K562 (cell line): ENCODE measurements around the gene PTPRM. TPM values are rescaled to one million over a fixed set of nuclear protein-coding genes. Genes with fewer than 3 reads are reported as not detected.

Experiments used
- ATAC-seq: fragments of 200-7000 bp; cut with Tn5 transposase; 3 replicates; pipeline ENCODE4 v1.9.1; 2020; ENCODE audit warnings: moderate library complexity
- BruUV-seq: library from RNA; stranded (reverse); fragments of 400-500 nt; replicated peaks from 2 replicates; lab custom pipeline; 2021; lab: Mats Ljungman, UMichigan
- CTCF ChIA-PET: fragments of 300-600 bp; formaldehyde crosslinking; extraction: SDS; loops from one replicate; lab custom pipeline; 2021; ENCODE audit warnings: low intra/inter-chr PET ratio; lab: Yijun Ruan, JAX
- POLR2A ChIA-PET: fragments of 300-600, 350-650 bp; sonication (Branson Sonifier 250); formaldehyde crosslinking; extraction: SDS; loops from one replicate; lab custom pipeline; 2021; ENCODE audit warnings: antibody characterized with exemption, inconsistent platforms; lab: Yijun Ruan, JAX
- DNase-seq, 4 experiments: peaks; one replicate each; pipeline versions ENCODE4 v3.0.0 to v3.0.0-alpha.2; 2011 to 2018; ENCODE audit warnings: low spot score in 3 of 4, mixed read lengths in 3 of 4; ENCODE audit errors: extremely low read depth in 1 of 4
- FAIRE-seq: peaks from 2 replicates; lab custom pipeline; 2011; peaks lifted over from hg19 to GRCh38; lab: Jason Lieb, UNC
- H2AFZ ChIP-seq: 2 replicates; pipeline ENCODE4 v1.6.0; 2011; ENCODE audit warnings: low read depth, low read length, control low read depth, inconsistent platforms
- H3K27ac ChIP-seq: fragments of 200-600 bp; 3 replicates; pipeline ENCODE4 v1.8.0; 2011; ENCODE audit warnings: low read depth, mild to moderate bottlenecking, control low read depth, inconsistent platforms, low read length, moderate library complexity, mixed read lengths; ENCODE audit errors: extremely low read depth
- H3K27me3 ChIP-seq, 2 experiments: fragments of 300-600 bp in 1 of 2; 2 replicates in 1 of 2; 3 replicates in 1 of 2; pipeline versions ENCODE4 v1.6.0 to v1.8.0; 2011; ENCODE audit warnings: inconsistent platforms in 2 of 2, low read length in 2 of 2, mild to moderate bottlenecking in 1 of 2, mixed read lengths in 1 of 2, moderate library complexity in 1 of 2; ENCODE audit not compliant: control insufficient read depth in 2 of 2, insufficient read depth in 2 of 2
- H3K36me3 ChIP-seq: fragments of 300-600 bp; 3 replicates; pipeline ENCODE4 v1.8.0; 2011; ENCODE audit warnings: mild to moderate bottlenecking, low read length, inconsistent platforms; ENCODE audit not compliant: control insufficient read depth, insufficient read depth
- H3K4me1 ChIP-seq, 2 experiments: fragments of 200-600 bp in 1 of 2; replicated peaks in 1 of 2; 2 replicates in 1 of 2; 3 replicates in 1 of 2; pipeline versions ENCODE4 v1.5.1 to v1.8.0; 2011; ENCODE audit warnings: inconsistent platforms in 2 of 2, low read length in 2 of 2, mild to moderate bottlenecking in 1 of 2, mixed read lengths in 1 of 2, moderate library complexity in 1 of 2; ENCODE audit not compliant: control insufficient read depth in 2 of 2, insufficient read depth in 2 of 2
- H3K4me2 ChIP-seq: 2 replicates; pipeline ENCODE4 v1.6.1; 2011; ENCODE audit warnings: low read length, control low read depth, inconsistent platforms, mixed read lengths; ENCODE audit not compliant: insufficient read depth
- H3K4me3 ChIP-seq: fragments of 200-600 bp; sonication (generic), shearing (Covaris generic); 2 replicates; pipeline ENCODE4 v1.5.1; 2016; ENCODE audit warnings: control low read depth, inconsistent platforms
- H3K79me2 ChIP-seq: fragments of 200-600 bp; 3 replicates; pipeline ENCODE4 v1.8.0; 2011; ENCODE audit warnings: low read length, inconsistent platforms; ENCODE audit not compliant: control insufficient read depth, insufficient read depth
- H3K9ac ChIP-seq, 2 experiments: 2 replicates each; pipeline versions ENCODE4 v1.6.0 to v1.6.1; 2011; ENCODE audit warnings: low read depth in 2 of 2, low read length in 2 of 2, control low read depth in 1 of 2, inconsistent platforms in 1 of 2, mild to moderate bottlenecking in 1 of 2, mixed read lengths in 1 of 2; ENCODE audit not compliant: insufficient read depth in 1 of 2
- H3K9me1 ChIP-seq: one replicate; pipeline ENCODE4 v1.6.0; 2011; ENCODE audit warnings: inconsistent platforms, mild to moderate bottlenecking, low read length, moderate library complexity; ENCODE audit not compliant: control insufficient read depth, insufficient read depth
- H3K9me3 ChIP-seq: replicated peaks from 2 replicates; pipeline ENCODE4 v1.5.1; 2011; ENCODE audit warnings: low read depth, low read length, inconsistent platforms; ENCODE audit not compliant: control insufficient read depth, insufficient read depth
- H4K20me1 ChIP-seq: replicated peaks from 2 replicates; pipeline ENCODE4 v1.6.1; 2011; ENCODE audit warnings: low read length, inconsistent platforms, mixed read lengths; ENCODE audit not compliant: control insufficient read depth, insufficient read depth
- CTBP1 ChIP-seq: fragments of 450-650 bp; IDR thresholded peaks from 2 replicates; pipeline ENCODE4 v1.6.1; 2016; ENCODE audit warnings: borderline replicate concordance
- GABPB2 ChIP-seq: fragments of 250-450 bp; sonication (Bioruptor Pico); conservative IDR thresholded peaks from 2 replicates; pipeline ENCODE4 v1.5.1; 2021; ENCODE audit warnings: mild to moderate bottlenecking
- MTA2 ChIP-seq: fragments of 450-650 bp; IDR thresholded peaks from 2 replicates; pipeline ENCODE4 v1.6.1; 2016; ENCODE audit warnings: low read depth
- NR0B1 ChIP-seq: fragments of 450-650 bp; IDR thresholded peaks from one replicate; pipeline ENCODE4 v1.6.1; 2018; ENCODE audit warnings: mild to moderate bottlenecking, moderate library complexity; ENCODE audit not compliant: partially characterized antibody
- SMARCE1 ChIP-seq: fragments of 450-650 bp; IDR thresholded peaks from 2 replicates; pipeline ENCODE4 v1.7.1; 2016; ENCODE audit warnings: mild to moderate bottlenecking
- SNIP1 ChIP-seq: fragments of 450-650 bp; IDR thresholded peaks from 2 replicates; pipeline ENCODE4 v1.7.1; 2017; ENCODE audit warnings: low read depth, mild to moderate bottlenecking
- U2AF2 ChIP-seq: fragments of 200-400 bp; formaldehyde crosslinking; optimal IDR thresholded peaks from 2 replicates; pipeline ENCODE3; 2017; ENCODE audit warnings: low read depth, mild to moderate bottlenecking, low read length
- ZNF143 ChIP-seq: sonication (generic); formaldehyde crosslinking; IDR thresholded peaks from 2 replicates; pipeline ENCODE4 v1.9.0; 2022; ENCODE audit warnings: mild to moderate bottlenecking, missing genetic modification reagents
- ZNF3 ChIP-seq: fragments of 250-450 bp; sonication (Bioruptor Pico); IDR thresholded peaks from 2 replicates; pipeline ENCODE4 v1.5.0; 2021; ENCODE audit warnings: mild to moderate bottlenecking, moderate library complexity
- ZNF318 ChIP-seq, 2 experiments: fragments of 450-650 bp; IDR thresholded peaks; 2 replicates each; pipeline ENCODE4 v1.6.1; 2016; ENCODE audit warnings: mild to moderate bottlenecking in 2 of 2, borderline replicate concordance in 1 of 2, low read depth in 1 of 2, moderate library complexity in 1 of 2
- WGBS: fragments of 100-300 bp; shearing (Covaris generic); methylation state at CpG from one replicate; pipeline ENCODE4 v1.1.6; 2016; ENCODE audit warnings: low coverage, mixed read lengths; ENCODE audit not compliant: insufficient coverage; ENCODE audit errors: missing lambda C conversion rate; 5-methylcytosine and 5-hydroxymethylcytosine counted together
- in situ Hi-C: fragments of 300-500 bp; cut with MboI; formaldehyde crosslinking; loops from 4 replicates; pipeline ENCODE4 v1.15.0; 2018; ENCODE audit warnings: inconsistent platforms, mixed read lengths
- intact Hi-C: fragments of 100-400 bp; cut with micrococcal nuclease; formaldehyde crosslinking; loops from 2 replicates; pipeline ENCODE4 v1.14.2; 2022
- polyA plus RNA-seq, 8 experiments: library from polyadenylated mRNA; depleted of rRNA in 4 of 8; stranded (reverse) in 5 of 8; unstranded in 3 of 8; fragments of >200 nt; fragmentation: Nextera tagmentation in 2 of 8; fragmentation: Illumina TruSeq in 1 of 8; extraction: Ambion mirVana in 2 of 8; extraction: Trizol in 1 of 8; gene quantifications; 2 replicates each; pipeline versions ENCODE4 v1.2.1 to v1.2.3, GENCODE V29; 2011 to 2014; ENCODE audit warnings: inconsistent platforms in 1 of 8, missing spikeins in 1 of 8
- total RNA-seq, 7 experiments: library from RNA; depleted of rRNA in 6 of 7; stranded (reverse); fragments of >200 nt in 6 of 7; fragmentation: Illumina TruSeq in 2 of 7; extraction: Trizol in 2 of 7; gene quantifications; 2 replicates each; pipeline versions ENCODE4 v1.2.1 to v1.2.3, GENCODE V29; 2011 to 2021; ENCODE audit warnings: low replicate concordance in 1 of 7

Gene PTPRM
- total and polyA plus RNA-seq, 9 of the 15 experiments (the other 6 are each of a cell fraction or from before 2014, with no cell fraction given), result 0.03 to 0.16 (median 0.08) TPM; not detected in 3

- TF ChIP-seq ZNF318 (IDR thresholded peaks at IDR 0.05; ENCODE audit: borderline replicate concordance in 1 of 2, low read depth in 1 of 2), result no peak
Measured at GRCh38 chr18:7940379-7940778, 373.3 kb downstream of the PTPRM start (continued).

- in situ Hi-C loops, result no loop called here
- no peak overlapping the region for H3K4me2 ChIP-seq
Measured at GRCh38 chr18:7940971-7941370, 373.9 kb downstream of the PTPRM start.

More at GRCh38 chr18:7940971-7941370, 373.9 kb downstream of the PTPRM start:
- DNase-seq, result no peak
- H3K27ac ChIP-seq, result no peak overlapping the region
- no peaks in the 10 kb centered on the region for H3K9me1 ChIP-seq
- no TSS peak for BruUV-seq
- no peaks in the 10 kb centered on the region for H3K4me1 ChIP-seq
- no peaks in the 10 kb centered on the region for H3K27me3 ChIP-seq
- no peak for FAIRE-seq
- 3% methylated on average over 4 of the region's 4 CpGs for WGBS
- no peak overlapping the region for H3K9ac ChIP-seq
- H2AFZ ChIP-seq, result no peak overlapping the region
- no peaks in the 10 kb centered on the region for H3K79me2 ChIP-seq
- H3K4me3 ChIP-seq, result no peak overlapping the region
- CTCF ChIA-PET, result no interaction called here
- no peaks in the 10 kb centered on the region for H3K9me3 ChIP-seq
- H3K36me3 ChIP-seq, result no peaks in the 10 kb centered on the region
- TF ChIP-seq SMARCE1, result no peak
- no peak for TF ChIP-seq GABPB2 (CRISPR knock-in tag)
- TF ChIP-seq CTBP1, result no peak
- no peak for TF ChIP-seq ZNF143 (CRISPR knock-in tag)
- no peak for TF ChIP-seq MTA2
- no peak for TF ChIP-seq SNIP1
- TF ChIP-seq U2AF2, result no peak
- TF ChIP-seq NR0B1, result no peak
- no peak for TF ChIP-seq ZNF3 (CRISPR knock-in tag)
- no peak for ATAC-seq
- no peaks in the 10 kb centered on the region for H4K20me1 ChIP-seq
- intact Hi-C loops, result no loop called here
- POLR2A ChIA-PET, result interaction anchor here (0.8 kb wide), 1 partner anchor 12 kb away, joined by 3 read pairs; no protein-coding TSS in a partner anchor
